Astrocyte (in vitro differentiated cells and primary cell): ENCODE measurements around the gene AKAP9.

ENCODE experiments used
- EZH2 ChIP-seq: IDR thresholded peaks from 2 replicates; pipeline ENCODE4 v1.6.1; 2012; ENCODE audit warnings: mild to moderate bottlenecking, low read length, inconsistent platforms; ENCODE audit not compliant: insufficient read depth
- TF ChIP-seq, protein P1 (sequence below): IDR thresholded peaks from 2 replicates; pipeline ENCODE4 v1.5.1; 2011; ENCODE audit warnings: low read depth, mild to moderate bottlenecking, inconsistent platforms, low read length, moderate library complexity; ENCODE audit not compliant: insufficient read depth

DNA sequence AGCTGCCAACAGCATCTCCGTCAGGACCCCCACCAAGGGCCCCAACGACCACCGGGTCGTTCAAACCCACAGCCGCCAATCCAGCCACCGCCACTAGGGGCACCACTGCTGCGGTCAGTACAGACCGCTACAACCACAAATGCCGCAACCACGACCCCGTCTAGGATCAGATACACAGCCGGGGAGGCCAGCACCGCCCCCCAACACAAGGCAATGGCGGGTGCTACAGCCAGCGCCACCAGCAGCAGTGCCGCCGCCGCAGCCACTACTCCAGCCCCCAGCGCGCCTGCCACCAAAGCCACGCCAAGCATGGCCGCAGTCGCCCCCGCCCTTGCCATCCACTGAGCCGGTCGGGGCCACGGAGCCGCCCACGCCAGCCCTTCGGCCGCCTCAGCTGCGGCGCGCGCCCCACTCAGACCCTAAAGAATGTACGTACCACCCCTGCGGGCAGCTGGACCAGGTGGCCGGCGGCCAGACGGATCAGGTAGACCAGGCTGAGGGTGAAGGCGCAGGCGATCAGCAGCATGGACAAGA, 193.1 kb downstream of the AKAP9 start:
- TF ChIP-seq, protein P1, sequence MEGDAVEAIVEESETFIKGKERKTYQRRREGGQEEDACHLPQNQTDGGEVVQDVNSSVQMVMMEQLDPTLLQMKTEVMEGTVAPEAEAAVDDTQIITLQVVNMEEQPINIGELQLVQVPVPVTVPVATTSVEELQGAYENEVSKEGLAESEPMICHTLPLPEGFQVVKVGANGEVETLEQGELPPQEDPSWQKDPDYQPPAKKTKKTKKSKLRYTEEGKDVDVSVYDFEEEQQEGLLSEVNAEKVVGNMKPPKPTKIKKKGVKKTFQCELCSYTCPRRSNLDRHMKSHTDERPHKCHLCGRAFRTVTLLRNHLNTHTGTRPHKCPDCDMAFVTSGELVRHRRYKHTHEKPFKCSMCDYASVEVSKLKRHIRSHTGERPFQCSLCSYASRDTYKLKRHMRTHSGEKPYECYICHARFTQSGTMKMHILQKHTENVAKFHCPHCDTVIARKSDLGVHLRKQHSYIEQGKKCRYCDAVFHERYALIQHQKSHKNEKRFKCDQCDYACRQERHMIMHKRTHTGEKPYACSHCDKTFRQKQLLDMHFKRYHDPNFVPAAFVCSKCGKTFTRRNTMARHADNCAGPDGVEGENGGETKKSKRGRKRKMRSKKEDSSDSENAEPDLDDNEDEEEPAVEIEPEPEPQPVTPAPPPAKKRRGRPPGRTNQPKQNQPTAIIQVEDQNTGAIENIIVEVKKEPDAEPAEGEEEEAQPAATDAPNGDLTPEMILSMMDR: peak; percentile 54
- no peak for TF ChIP-seq EZH2
